ENCODE data around the gene PNMA8A.

PNMA8A gene

GRCh38 chr19:46494146-46494940, 23.0 kb upstream of the PNMA8A start:
- peak in 2 of 42 donors; percentile 29 to 40 for DNase-seq

DNA sequence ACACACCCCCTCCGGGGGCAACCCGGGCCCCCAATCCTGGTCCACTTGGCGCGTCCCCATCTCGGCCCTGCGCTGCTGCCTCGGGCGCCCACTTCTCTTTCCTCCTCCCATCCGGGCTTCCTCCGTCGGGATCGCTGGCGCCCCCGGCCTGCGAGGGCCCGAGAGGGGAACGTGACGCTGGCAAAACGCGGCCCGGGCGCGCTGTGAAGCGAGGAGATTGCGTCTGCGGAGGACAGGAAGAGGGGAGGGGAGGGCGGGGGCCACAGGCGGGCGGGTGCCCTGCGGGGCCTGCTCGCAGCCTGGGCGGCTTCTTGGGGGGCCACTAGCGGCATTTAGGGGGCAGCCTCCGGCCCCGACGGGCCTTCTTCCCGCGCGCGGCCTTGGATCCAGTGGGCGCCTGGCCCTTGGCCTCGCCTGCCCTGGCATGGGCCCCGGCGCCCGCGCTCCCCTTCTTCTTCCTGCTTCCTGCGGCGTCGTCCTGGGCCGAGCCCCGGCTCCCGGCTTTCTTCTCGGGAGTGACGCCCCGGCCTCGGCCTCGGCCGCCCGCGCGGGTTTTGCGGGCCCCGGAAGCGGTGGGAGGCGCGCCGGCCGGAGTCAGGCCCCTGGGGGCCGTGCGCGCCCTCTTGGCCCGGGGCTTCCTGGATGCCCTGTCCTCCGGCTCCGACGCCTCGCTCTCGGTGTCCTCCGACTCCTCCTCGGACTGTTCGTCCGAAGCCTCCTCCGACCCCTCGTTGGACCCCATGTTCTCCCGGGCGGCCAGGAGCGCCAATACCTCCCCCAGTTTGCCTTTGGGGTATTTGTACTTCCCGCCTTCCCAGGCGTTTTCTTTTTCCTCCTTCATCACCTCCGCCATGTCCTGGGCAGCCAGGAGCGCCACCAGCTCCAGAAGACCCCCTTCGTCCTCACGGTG, 22.1 kb upstream of the PNMA8A start:
- intact Hi-C loops (cut with DNase I), result no loop called here
- DNase-seq, result peak in 23 of 42 donors; percentile 21 to 67 (median 53)

More at GRCh38 chr19:46494146-46494940, 23.0 kb upstream of the PNMA8A start:
- intact Hi-C loops (cut with DNase I), result no loop called here

- peak in 5 of 42 donors; percentile 35 to 64 (median 44) for DNase-seq
- intact Hi-C loops (cut with DNase I), result no loop called here
These were observed 21.5 kb upstream of the PNMA8A start for GRCh38 chr19:46492841-46493235.

DNA sequence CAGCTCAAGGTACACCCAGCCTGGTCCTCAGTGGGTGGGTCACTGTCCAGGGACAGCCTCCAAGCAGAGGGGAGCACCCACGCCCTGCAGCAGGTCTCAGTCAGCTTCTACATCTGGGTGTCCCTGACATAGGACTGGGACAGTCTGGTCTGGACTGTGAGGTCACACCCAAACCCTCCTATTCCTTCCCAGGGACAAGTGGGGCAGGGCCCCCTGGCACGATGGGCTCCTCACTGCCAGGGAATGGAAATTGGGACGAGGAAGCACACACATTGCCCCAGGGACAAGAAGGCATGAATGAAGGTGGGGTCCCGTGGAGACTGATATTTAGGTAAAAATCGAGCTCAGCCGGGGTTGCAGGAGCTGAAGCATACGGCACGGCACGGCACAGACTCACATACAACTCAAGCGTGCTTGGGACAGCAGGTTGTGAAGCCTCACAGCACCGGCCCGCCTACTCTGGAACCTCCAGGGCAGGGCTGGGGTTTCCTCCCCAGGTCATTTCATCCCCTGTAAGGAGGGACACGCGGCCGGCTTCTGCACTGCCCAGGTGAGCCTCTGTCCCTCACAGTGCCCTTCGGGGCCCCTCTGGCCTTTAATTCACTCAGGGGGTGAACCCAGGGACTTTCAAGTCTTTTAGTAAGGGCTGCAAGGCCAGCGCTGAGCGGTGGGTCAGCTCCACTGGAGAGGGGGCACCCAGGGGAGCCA, 20.8 kb upstream of the PNMA8A start:
- peak in 2 of 42 donors; percentile 23 to 38 for DNase-seq
- intact Hi-C loops (cut with DNase I), result no loop called here

GRCh38 chr19:46490774-46491173, 19.4 kb upstream of the PNMA8A start:
- no peak for DNase-seq
- intact Hi-C loops (cut with DNase I), result no loop called here

- intact Hi-C loops (cut with DNase I), result no loop called here
- peak; percentile 29 to 86 (median 68) for DNase-seq
These were observed 18.3 kb upstream of the PNMA8A start for GRCh38 chr19:46489445-46490272.

DNA sequence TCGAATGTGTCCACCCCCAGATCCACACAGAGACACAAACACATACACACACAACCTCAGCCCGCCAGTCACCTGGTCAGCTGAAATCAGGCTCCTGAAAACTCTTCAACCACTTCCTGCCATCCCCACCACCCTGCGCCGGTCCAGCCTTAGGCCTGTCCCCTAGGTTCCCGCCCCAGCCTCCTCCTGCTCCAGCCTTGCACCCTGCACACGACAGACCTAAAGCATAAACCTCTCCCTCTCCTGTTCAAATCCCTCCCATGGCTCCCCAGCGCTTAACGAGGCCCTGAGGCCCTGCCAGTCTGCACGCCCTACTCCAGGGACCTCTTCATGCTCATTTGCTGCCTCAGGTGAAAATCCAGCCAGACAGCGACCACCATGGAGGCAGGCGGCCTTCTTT, 17.2 kb upstream of the PNMA8A start:
- peak in 1 of 42 donors; percentile 40 for DNase-seq
- intact Hi-C loops (cut with DNase I), result loop anchor here (1.0 kb wide), 1 partner anchor 93 kb away; no protein-coding TSS in a partner anchor

GRCh38 chr19:46487802-46488445, 16.6 kb upstream of the PNMA8A start:
- intact Hi-C loops (cut with DNase I), result loop anchor here (1.0 kb wide), 1 partner anchor 93 kb away; no protein-coding TSS in a partner anchor
- peak; percentile 73 to 95 (median 87) for DNase-seq

DNA sequence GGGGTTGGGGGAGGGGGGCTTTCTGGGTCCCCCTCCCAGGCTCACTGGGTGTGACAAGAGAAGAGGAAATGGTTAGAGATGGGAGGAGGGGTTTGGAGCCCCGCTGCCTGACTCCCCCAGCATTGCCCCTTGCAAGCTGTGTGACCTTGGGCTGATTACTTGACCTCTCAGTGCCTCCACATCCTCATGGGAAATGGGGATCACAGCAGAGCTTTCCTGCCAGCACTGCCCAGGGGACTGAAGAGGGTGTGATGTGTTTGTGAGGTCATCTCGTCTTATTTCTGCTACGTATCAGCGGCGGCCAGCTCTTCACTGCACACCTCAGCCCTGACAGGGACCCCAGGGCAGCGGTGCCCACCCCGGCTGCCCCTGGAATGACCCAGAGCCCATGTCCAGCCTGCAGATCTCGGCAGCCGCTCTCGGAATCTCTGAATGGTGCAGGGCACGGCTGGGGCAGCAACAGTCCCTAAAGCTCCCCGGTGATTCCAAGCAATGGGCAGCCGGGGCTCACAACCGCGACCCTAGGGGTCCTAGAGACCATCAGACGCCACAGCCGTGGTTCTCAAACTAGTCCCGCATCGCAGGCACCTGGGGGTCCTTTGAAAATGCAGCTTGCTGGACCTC, 15.9 kb upstream of the PNMA8A start:
- intact Hi-C loops (cut with DNase I), result no loop called here
- peak in 1 of 42 donors; percentile 30 for DNase-seq

- intact Hi-C loops (cut with DNase I), result no loop called here
- DNase-seq, result no peak
These were observed 15.0 kb upstream of the PNMA8A start for GRCh38 chr19:46486358-46486757.

DNA sequence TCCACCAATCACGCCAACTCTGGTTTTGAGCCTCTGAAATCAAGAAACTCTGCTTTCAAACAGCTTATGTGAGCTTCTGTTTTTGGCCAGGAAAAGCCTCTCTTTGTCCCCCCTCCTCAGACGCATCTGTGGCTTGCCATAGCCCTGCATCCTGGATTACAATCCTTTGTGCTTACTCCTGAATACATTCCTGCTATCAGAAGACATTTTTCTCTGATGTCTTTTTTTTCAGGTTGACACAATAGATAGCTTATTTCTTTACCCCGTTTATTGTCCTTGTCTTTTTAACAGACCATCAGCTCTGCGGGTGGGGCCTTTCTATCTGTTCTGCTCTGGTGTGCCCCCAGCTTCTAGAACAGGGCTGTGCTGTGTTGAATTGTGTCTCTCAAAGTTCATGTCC, 13.3 kb upstream of the PNMA8A start:
- intact Hi-C loops (cut with DNase I), result no loop called here
- DNase-seq, result no peak

DNA sequence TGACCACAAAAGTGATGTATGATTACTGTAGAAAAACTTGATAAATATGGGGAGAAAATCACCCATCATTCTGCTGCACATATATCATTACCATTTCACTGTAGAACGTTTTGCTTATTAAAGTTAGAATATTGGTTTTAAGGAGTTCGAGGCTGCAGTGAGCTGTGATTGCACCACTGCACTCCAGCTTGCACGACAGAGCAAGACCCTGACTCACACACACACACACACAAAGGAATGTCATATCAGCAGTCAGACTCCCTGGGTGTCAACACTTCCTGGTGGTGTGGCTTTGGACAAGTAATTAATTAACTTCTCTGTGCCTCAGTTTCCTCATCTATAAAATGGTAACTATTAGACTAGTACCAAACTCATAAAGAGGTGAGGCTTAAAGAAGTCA, 11.3 kb upstream of the PNMA8A start:
- no peak for DNase-seq
- intact Hi-C loops (cut with DNase I), result no loop called here

DNA sequence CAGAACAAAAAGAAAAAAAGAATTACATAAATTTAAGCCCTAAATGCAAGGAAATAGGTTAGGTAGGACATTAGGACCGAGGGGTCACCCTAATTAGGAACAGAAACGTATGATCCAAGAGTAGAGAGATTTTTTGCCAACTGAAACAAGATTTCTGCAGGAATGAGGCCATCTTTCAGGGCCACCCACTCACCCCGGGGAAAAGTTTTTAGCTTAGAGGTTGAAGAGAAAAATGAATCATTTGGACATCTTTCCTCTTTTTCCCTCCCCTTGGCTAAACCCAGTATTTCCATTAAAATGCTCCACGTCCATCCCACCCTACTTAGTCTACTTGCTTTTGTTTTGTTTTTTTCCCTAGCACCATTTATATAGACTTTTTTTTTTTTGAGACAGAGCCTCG, 10.6 kb upstream of the PNMA8A start:
- DNase-seq, result peak in 4 of 42 donors; percentile 54 to 73 (median 56)
- intact Hi-C loops (cut with DNase I), result no loop called here

DNA sequence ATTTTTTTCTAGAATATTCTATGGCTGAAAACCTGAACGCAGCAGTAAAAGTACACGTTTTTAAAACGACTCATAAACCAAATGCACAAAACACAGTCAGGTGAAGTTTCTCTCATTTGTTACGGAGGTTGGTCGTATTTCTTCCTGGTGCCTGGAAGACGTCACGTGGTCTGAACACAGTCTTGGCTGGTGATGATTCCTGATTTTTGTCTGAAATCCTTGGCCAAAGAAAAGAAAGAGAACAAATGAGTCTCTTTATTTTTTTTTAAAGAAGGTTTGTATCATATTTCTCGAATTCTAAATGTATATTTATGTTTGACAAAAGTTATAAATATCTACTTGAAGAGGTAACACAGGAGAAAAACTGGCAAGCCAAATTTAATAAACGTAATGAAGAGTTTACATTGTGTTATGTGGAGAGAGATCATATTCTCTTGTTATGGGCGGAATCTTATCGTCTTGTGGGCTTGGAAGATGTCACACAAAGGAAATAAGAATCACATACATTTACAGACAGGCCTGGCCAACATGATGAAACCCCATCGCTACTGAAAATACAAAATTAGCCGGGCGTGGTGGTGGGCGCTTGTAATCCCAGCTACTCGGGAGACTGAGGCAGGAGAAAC, 10.0 kb upstream of the PNMA8A start:
- DNase-seq, result no peak
- intact Hi-C loops (cut with DNase I), result no loop called here

- DNase-seq, result no peak
- intact Hi-C loops (cut with DNase I), result no loop called here
These were observed 9.1 kb upstream of the PNMA8A start for GRCh38 chr19:46480415-46480814.

GRCh38 chr19:46478356-46478986, 7.1 kb upstream of the PNMA8A start:
- intact Hi-C loops (cut with DNase I), result no loop called here
- peak in 41 of 42 donors; percentile 32 to 92 (median 71) for DNase-seq

- no peak for DNase-seq
- intact Hi-C loops (cut with DNase I), result no loop called here
These were observed 4.6 kb upstream of the PNMA8A start for GRCh38 chr19:46475986-46476385.

All from head of caudate nucleus (tissue), 42 donors.